HEK293 (cell line): ENCODE measurements around the gene NEU3.
A peak's percentile ranks its signal among the peaks of the same experiment; 100 is the strongest.
"Not testable (repeated sequence)": the region's sequence is repeated elsewhere in the genome, so short reads cannot be mapped to it uniquely, and the experiment has no call there.

Experiments
- CTCF ChIA-PET: fragments of 350-600 bp; formaldehyde crosslinking; extraction: SDS; loops from one replicate; lab custom pipeline; 2021; ENCODE audit warnings: antibody characterized with exemption; lab: Yijun Ruan, JAX
- POLR2A ChIA-PET: fragments of 300-600 bp; formaldehyde crosslinking; extraction: SDS; loops from one replicate; lab custom pipeline; 2020; ENCODE audit warnings: antibody characterized with exemption, inconsistent platforms; lab: Yijun Ruan, JAX
- H3K27ac ChIP-seq: fragments of 200-500 bp; sonication (Bioruptor generic); 2 replicates; pipeline ENCODE4 v1.5.1; 2014; ENCODE audit warnings: low read depth, low read length, control low read depth, inconsistent platforms; ENCODE audit errors: extremely low read depth
- H3K36me3 ChIP-seq, 2 experiments: fragments of 200-500 bp in 1 of 2; sonication (Bioruptor generic) in 1 of 2; 1 replicate in 1 of 2; 2 replicates in 1 of 2; pipeline ENCODE4 v1.5.1; 2014 to 2017; ENCODE audit warnings: inconsistent platforms in 2 of 2, low read length in 2 of 2; ENCODE audit not compliant: control insufficient read depth in 2 of 2, insufficient read depth in 1 of 2
- H3K4me1 ChIP-seq: fragments of 200-500 bp; sonication (Bioruptor generic); 2 replicates; pipeline ENCODE4 v1.5.1; 2014; ENCODE audit warnings: mild to moderate bottlenecking, low read length, inconsistent platforms; ENCODE audit not compliant: control insufficient read depth, insufficient read depth
- H3K4me3 ChIP-seq: 2 replicates; pipeline ENCODE4 v1.5.1; 2011; ENCODE audit warnings: low read depth, mild to moderate bottlenecking, control low read depth, low read length, moderate library complexity
- H3K9me3 ChIP-seq: fragments of 200-500 bp; sonication (Bioruptor generic); 2 replicates; pipeline ENCODE4 v1.5.1; 2014; ENCODE audit warnings: low read depth, low read length, inconsistent platforms; ENCODE audit not compliant: control insufficient read depth, insufficient read depth
- KLF10 ChIP-seq: fragments of 450-650 bp; IDR thresholded peaks from 2 replicates; pipeline ENCODE4 v1.5.1; 2018; ENCODE audit warnings: missing biosample characterization, mild to moderate bottlenecking, missing genetic modification characterization
- KLF16 ChIP-seq: fragments of 450-650 bp; formaldehyde crosslinking; IDR thresholded peaks from 2 replicates; pipeline ENCODE4 v1.5.1; 2017; ENCODE audit warnings: missing biosample characterization, missing genetic modification characterization
- KLF7 ChIP-seq: fragments of 450-650 bp; formaldehyde crosslinking; IDR thresholded peaks from 2 replicates; pipeline ENCODE4 v1.5.1; 2016; ENCODE audit warnings: missing biosample characterization, missing genetic modification characterization, borderline replicate concordance
- MYNN ChIP-seq: fragments of 450-650 bp; formaldehyde crosslinking; IDR thresholded peaks from 2 replicates; pipeline ENCODE4 v1.5.1; 2016; ENCODE audit warnings: missing biosample characterization, missing genetic modification characterization, borderline replicate concordance
- PRDM1 ChIP-seq: fragments of 450-650 bp; formaldehyde crosslinking; IDR thresholded peaks from 2 replicates; pipeline ENCODE4; 2016; ENCODE audit warnings: missing biosample characterization, missing genetic modification characterization
- ZNF112 ChIP-seq: fragments of 450-650 bp; formaldehyde crosslinking; IDR thresholded peaks from 2 replicates; pipeline ENCODE4 v1.5.0; 2017; ENCODE audit warnings: missing biosample characterization, missing genetic modification characterization
- ZNF266 ChIP-seq: fragments of 450-650 bp; formaldehyde crosslinking; IDR thresholded peaks from 2 replicates; pipeline ENCODE4 v1.5.1; 2016; ENCODE audit warnings: missing biosample characterization, missing genetic modification characterization, low read depth
- ZNF311 ChIP-seq: fragments of 450-650 bp; formaldehyde crosslinking; IDR thresholded peaks from 2 replicates; pipeline ENCODE4 v1.5.1; 2017; ENCODE audit warnings: missing biosample characterization, missing genetic modification characterization, borderline replicate concordance
- ZNF350 ChIP-seq: fragments of 450-650 bp; formaldehyde crosslinking; IDR thresholded peaks from 2 replicates; pipeline ENCODE4 v1.5.0; 2017; ENCODE audit warnings: missing biosample characterization, mild to moderate bottlenecking, missing genetic modification characterization
- ZNF48 ChIP-seq: fragments of 450-650 bp; formaldehyde crosslinking; IDR thresholded peaks from 2 replicates; pipeline ENCODE4 v1.5.1; 2016; ENCODE audit warnings: missing biosample characterization, missing genetic modification characterization
- ZNF521 ChIP-seq: fragments of 450-650 bp; formaldehyde crosslinking; IDR thresholded peaks from 2 replicates; pipeline ENCODE4 v1.5.1; 2017; ENCODE audit warnings: missing biosample characterization, mild to moderate bottlenecking, missing genetic modification characterization
- ZNF585B ChIP-seq: fragments of 450-650 bp; formaldehyde crosslinking; IDR thresholded peaks from 2 replicates; pipeline ENCODE4 v1.5.1; 2016; ENCODE audit warnings: missing biosample characterization, missing genetic modification characterization
- ZNF624 ChIP-seq: fragments of 450-650 bp; formaldehyde crosslinking; IDR thresholded peaks from 2 replicates; pipeline ENCODE4 v1.5.1; 2017; ENCODE audit warnings: missing biosample characterization, missing genetic modification characterization
- ZNF677 ChIP-seq: fragments of 450-650 bp; IDR thresholded peaks from 2 replicates; pipeline ENCODE4 v1.5.0; 2018; ENCODE audit warnings: missing biosample characterization, mild to moderate bottlenecking, missing genetic modification characterization, moderate library complexity
- ZNF707 ChIP-seq: fragments of 450-650 bp; formaldehyde crosslinking; IDR thresholded peaks from 2 replicates; pipeline ENCODE4 v1.5.1; 2016; ENCODE audit warnings: missing biosample characterization, missing genetic modification characterization
- ZNF830 ChIP-seq: fragments of 450-650 bp; IDR thresholded peaks from 2 replicates; pipeline ENCODE4 v1.5.0; 2018; ENCODE audit warnings: missing biosample characterization, missing genetic modification characterization, low read depth, mild to moderate bottlenecking, moderate library complexity
- TF ChIP-seq, protein P1 (sequence below): fragments of 450-650 bp; formaldehyde crosslinking; IDR thresholded peaks from 2 replicates; pipeline ENCODE4 v1.5.1; 2016; ENCODE audit warnings: missing biosample characterization, missing genetic modification characterization
- TF ChIP-seq, protein P2 (sequence below): fragments of 450-650 bp; formaldehyde crosslinking; IDR thresholded peaks from 2 replicates; pipeline ENCODE4 v1.5.1; 2017; ENCODE audit warnings: missing biosample characterization, missing genetic modification characterization
- TF ChIP-seq, protein P3 (sequence below): fragments of 450-650 bp; formaldehyde crosslinking; IDR thresholded peaks from 2 replicates; pipeline ENCODE4 v1.5.1; 2016; ENCODE audit warnings: missing biosample characterization, missing genetic modification characterization
- TF ChIP-seq, protein P4 (sequence below): fragments of 450-650 bp; formaldehyde crosslinking; IDR thresholded peaks from 2 replicates; pipeline ENCODE4 v1.5.1; 2016; ENCODE audit warnings: missing biosample characterization, missing genetic modification characterization

Gene NEU3

DNA sequence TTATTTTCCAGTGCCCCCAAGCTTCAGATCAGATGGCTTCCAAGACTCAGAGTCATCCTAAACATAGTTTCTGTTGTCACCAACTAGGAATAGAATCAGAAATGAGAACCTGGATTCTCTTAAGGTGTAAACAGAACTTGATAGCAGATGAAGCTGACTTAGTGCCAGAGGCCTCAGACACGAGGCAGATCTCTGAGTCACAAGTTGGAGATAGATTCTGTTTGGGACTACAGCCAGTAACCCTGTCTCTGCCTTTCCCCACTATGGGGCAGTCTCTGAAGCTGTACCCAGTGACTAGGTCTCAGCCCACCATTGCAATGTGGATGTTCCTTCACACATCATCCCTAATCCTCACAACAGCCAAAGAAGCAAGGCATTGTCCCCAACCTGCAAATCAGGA lies 25.4 kb downstream of the NEU3 start:
- Histone ChIP-seq H3K36me3 (peaks cover 0 to 26% of the 10 kb centered on the region in 2 experiments; a peak in 1 of 3 replicates), H3K9me3 (no peaks in the 10 kb centered on the region), H3K4me1 (no peaks in the 10 kb centered on the region), H3K4me3 (no peak overlapping the region), H3K27ac (no peak overlapping the region)
- TF ChIP-seq ZNF830 (no peak), ZNF311 (no peak), ZNF677 (no peak), KLF16 (tag by site-specific recombination) (no peak), KLF7 (tag by site-specific recombination) (no peak), ZNF350 (tag by site-specific recombination) (no peak), ZNF112 (tag by site-specific recombination) (no peak), ZNF624 (no peak), ZNF266 (no peak), KLF10 (no peak), MYNN (tag by site-specific recombination) (no peak), ZNF707 (tag by site-specific recombination) (no peak), ZNF521 (no peak), PRDM1 (tag by site-specific recombination) (no peak), ZNF48 (tag by site-specific recombination) (no peak)
- TF ChIP-seq, protein P1, sequence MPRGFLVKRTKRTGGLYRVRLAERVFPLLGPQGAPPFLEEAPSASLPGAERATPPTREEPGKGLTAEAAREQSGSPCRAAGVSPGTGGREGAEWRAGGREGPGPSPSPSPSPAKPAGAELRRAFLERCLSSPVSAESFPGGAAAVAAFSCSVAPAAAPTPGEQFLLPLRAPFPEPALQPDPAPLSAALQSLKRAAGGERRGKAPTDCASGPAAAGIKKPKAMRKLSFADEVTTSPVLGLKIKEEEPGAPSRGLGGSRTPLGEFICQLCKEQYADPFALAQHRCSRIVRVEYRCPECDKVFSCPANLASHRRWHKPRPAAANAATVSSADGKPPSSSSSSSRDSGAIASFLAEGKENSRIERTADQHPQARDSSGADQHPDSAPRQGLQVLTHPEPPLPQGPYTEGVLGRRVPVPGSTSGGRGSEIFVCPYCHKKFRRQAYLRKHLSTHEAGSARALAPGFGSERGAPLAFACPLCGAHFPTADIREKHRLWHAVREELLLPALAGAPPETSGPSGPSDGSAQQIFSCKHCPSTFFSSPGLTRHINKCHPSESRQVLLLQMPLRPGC = no peak
- TF ChIP-seq, protein P2, sequence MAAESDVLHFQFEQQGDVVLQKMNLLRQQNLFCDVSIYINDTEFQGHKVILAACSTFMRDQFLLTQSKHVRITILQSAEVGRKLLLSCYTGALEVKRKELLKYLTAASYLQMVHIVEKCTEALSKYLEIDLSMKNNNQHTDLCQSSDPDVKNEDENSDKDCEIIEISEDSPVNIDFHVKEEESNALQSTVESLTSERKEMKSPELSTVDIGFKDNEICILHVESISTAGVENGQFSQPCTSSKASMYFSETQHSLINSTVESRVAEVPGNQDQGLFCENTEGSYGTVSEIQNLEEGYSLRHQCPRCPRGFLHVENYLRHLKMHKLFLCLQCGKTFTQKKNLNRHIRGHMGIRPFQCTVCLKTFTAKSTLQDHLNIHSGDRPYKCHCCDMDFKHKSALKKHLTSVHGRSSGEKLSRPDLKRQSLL (tag by site-specific recombination) = no peak
- TF ChIP-seq, protein P3, sequence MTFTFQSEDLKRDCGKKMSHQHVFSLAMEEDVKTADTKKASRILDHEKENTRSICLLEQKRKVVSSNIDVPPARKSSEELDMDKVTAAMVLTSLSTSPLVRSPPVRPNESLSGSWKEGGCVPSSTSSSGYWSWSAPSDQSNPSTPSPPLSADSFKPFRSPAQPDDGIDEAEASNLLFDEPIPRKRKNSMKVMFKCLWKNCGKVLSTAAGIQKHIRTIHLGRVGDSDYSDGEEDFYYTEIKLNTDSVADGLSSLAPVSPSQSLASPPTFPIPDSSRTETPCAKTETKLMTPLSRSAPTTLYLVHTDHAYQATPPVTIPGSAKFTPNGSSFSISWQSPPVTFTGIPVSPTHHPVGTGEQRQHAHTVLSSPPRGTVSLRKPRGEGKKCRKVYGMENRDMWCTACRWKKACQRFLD (tag by site-specific recombination) = no peak
- TF ChIP-seq, protein P4, sequence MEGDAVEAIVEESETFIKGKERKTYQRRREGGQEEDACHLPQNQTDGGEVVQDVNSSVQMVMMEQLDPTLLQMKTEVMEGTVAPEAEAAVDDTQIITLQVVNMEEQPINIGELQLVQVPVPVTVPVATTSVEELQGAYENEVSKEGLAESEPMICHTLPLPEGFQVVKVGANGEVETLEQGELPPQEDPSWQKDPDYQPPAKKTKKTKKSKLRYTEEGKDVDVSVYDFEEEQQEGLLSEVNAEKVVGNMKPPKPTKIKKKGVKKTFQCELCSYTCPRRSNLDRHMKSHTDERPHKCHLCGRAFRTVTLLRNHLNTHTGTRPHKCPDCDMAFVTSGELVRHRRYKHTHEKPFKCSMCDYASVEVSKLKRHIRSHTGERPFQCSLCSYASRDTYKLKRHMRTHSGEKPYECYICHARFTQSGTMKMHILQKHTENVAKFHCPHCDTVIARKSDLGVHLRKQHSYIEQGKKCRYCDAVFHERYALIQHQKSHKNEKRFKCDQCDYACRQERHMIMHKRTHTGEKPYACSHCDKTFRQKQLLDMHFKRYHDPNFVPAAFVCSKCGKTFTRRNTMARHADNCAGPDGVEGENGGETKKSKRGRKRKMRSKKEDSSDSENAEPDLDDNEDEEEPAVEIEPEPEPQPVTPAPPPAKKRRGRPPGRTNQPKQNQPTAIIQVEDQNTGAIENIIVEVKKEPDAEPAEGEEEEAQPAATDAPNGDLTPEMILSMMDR (tag by site-specific recombination) = no peak
- ChIA-PET CTCF (interaction anchor here (0.6 to 1.5 kb wide), 6 partner anchors 9 to 287 kb away, joined by 3 to 9 read pairs (median 3); no protein-coding TSS in a partner anchor), POLR2A (no interaction called here)

DNA sequence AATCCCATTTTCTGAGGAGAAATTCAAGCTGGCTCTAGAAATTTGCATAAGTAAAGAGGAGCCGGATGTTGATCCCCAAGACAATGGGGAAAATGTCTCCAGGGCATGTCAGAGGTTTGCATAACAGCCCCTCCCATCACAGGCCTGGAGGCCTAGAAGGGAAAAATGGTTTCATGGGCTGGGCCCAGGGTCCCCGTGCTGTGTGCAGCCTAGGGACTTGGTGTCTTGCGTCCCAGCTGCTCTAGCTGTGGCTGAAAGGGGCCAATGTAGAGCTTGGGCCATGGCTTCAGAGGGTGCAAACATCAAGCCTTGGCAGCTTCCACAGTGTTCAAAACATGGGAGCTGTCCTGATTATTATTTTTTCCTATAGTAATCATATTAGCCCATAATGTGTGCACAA lies 30.5 kb downstream of the NEU3 start:
- H3K27ac ChIP-seq, H3K4me3 ChIP-seq, H3K36me3 ChIP-seq, POLR2A ChIA-PET, CTCF ChIA-PET, H3K9me3 ChIP-seq, H3K4me1 ChIP-seq: not testable (repeated sequence)
- peak; percentile 85 for TF ChIP-seq ZNF585B (tag by site-specific recombination)

DNA sequence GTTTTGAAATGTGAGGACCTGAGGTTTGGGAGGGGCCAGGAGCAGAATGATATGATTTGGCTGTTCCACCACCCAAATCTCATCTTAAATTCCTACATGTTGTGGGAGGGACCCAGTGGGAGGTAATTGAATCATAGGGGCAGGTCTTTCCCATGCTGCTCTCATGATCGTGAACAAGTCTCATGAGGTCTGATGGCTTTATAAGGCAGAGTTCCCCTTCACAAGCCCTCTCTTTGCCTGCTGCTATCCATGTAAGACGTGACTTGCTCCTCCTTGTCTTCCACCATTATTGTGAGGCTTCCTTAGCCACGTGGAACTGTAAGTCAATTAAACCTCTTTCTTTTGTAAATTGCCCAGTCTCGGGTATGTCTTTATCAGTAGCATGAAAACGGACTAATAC lies 31.6 kb downstream of the NEU3 start:
- CTCF ChIA-PET = interaction anchor here (1.0 to 8.8 kb wide), 6 partner anchors 12 to 230 kb away, joined by 3 to 90 read pairs (median 26); no protein-coding TSS in a partner anchor
- POLR2A ChIA-PET, H3K4me3 ChIP-seq: not testable (repeated sequence)

More for the DNA sequence above, 31.6 kb downstream of the NEU3 start:
- not testable (repeated sequence) for H3K9me3 ChIP-seq, H3K27ac ChIP-seq, H3K4me1 ChIP-seq, H3K36me3 ChIP-seq
